GM21619 (cell line): ENCODE results near the gene ABCA2.

Experiments used
- ATAC-seq: cut with Tn5 transposase; IDR thresholded peaks from one replicate; pipeline ENCODE4 v1.9.1; 2021; ENCODE audit not compliant: unreplicated experiment

ABCA2 gene

GRCh38 chr9:137027369-137028262 is at the start of gene ABCA2:
ABCA2 (minus strand) TSS chr9:137028237; CDS start chr9:137028140, 97 bp downstream.
- no peak for ATAC-seq

DNA sequence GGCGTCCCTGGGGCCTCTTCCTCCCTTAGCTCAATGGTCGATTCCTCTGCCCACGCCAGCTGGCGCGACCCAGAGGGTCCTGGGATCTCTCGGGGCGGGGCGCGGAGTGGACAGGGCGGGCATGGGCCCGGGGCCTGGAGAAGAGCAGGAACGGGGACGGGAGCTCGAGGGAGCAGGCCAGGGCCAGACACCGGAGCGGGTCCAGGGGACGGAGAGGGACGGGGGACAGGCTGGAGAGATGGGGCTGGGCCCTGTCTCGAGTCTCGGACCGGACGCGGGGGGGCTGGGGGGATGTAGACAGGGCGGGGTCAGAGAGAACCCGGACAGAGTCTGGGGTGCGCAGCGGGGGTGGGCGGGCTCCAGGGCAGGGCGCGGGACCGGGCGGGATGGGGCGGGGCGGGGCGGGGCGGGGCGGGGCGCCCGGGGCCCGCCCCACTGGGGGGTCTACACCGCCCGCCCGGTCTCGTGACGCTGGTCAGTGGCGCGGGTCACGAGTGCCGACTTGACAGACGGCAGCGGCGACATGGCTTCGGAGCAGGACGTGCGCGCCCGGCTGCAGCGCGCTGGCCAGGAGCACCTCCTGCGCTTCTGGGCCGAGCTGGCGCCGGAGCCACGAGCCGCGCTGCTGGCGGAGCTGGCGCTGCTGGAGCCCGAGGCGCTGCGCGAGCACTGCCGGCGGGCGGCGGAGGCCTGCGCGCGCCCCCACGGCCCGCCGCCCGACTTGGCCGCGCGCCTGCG is 49.1 kb upstream of the ABCA2 start, which contains the start of gene UAP1L1:
UAP1L1 (plus strand) TSS at position 508 of the 738 bp plus-strand sequence; CDS start at position 524, 16 bp downstream.
- peak; percentile 41 for ATAC-seq

GRCh38 chr9:137076636-137077009 is 48.6 kb upstream of the ABCA2 start:
- ATAC-seq: peak; percentile 8

- ATAC-seq: no peak
These were observed 47.3 kb upstream of the ABCA2 start for GRCh38 chr9:137075275-137075775.

GRCh38 chr9:137074657-137075274 is 46.7 kb upstream of the ABCA2 start:
- ATAC-seq: no peak

DNA sequence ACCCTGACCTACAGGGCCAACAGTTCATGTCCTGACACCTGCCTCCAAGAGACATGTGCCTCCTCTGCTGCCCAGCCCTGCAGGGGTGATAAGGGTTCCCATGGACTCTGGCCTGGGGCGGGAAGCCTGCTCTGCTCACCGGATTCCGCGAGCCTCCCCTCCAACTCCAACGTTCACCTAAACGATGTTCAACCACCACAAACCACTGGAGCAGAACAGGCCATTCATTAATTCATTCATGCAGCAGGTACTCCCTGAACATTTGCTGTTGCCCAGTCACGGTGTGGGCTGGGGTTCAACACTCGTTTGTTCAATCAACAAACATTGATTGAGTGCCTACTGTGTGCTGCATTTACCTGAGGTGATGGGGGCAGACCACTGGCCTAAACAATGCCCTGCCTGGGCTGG is 46.0 kb upstream of the ABCA2 start:
- ATAC-seq: no peak

DNA sequence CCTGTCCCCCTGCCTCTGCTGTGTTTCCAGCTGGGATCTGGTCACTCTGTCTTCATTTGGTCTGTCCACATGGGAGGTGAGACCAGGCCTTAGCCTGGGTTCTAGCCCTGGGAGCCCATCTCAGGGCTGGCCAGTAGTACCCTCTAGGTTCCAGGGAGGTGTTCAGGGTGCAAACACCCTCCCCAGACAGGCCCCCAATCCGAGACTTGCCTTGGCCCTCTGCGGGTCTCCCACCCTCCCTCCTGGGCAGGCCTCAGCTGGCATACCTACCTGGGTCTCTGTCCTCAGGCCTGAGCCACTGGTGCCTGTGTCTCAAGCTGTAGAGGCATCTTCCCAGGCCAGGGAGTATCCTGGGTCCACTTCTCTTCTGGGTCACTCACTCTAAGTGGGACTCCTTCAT is 43.2 kb upstream of the ABCA2 start:
- ATAC-seq: no peak

- peak; percentile 10 for ATAC-seq
These were observed 42.9 kb upstream of the ABCA2 start for GRCh38 chr9:137070906-137071275.

DNA sequence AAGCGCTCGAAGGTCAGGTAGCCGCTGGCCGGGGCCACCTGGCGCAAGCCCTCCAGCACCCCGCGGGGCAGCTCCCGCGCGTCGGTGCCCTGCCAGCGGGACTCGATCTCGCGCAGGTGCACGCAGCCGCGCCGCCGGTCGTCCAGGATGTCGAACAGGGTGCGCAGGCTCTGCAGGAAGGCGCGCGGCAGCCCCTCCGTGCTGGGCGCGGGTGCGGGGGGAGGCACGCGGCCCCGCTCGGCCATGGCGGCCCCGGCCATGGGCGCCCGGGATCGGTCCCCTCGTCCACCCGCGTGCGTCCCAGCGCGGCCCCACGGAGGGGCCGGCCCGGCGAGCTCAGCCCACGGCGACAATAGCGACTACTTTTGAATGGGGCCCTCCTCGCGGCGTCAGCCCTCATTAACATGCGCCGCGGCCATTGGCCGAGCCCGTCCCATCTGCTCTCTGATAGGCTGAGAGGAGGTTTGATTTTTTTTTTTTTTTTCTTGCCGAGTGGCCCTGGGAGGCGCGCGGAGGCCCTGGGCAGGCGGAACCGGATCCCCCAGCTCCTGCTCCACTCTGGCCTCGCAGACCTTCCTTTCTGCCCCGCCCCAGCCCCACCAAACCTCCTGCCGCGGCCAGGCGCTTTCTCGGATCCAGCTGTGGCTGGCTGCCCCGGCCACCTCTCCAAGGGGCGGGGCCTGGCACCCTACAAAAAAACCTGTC is 42.3 kb upstream of the ABCA2 start, which contains the start of gene SAPCD2:
SAPCD2 (minus strand) TSS at position 357 of the 705 bp plus-strand sequence; CDS start at position 260, 97 bp downstream.
- peak; percentile 65 for ATAC-seq

DNA sequence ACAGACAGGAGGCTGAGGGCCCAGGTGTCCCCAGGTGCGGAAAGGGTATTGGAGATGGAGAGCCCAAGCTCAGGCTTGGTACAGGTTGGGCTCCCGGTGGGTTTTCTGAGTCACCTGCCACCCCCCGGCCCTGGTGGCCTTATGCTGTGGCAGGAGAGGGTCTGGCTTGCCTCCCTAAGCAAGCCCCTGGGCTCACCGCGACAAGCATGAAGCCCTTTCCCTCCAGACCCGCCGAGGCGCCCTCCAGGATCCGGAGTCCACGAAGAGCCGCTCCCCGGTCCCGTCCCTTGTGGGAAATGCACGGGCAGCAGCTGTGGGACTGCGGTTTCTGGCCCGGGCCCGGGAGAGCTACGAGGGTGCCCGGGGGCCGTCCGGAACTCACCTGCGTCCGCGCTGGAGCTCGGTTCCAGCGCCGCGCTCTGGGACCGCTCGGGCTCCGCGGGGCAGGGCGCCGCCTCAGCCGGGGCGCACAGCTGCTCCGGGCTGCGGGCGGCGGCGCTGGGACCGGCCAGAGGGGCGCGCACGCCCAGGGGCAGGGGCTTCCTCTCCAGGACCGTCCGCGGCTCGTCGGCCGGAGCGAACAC is 41.6 kb upstream of the ABCA2 start:
- peak; percentile 13 for ATAC-seq

DNA sequence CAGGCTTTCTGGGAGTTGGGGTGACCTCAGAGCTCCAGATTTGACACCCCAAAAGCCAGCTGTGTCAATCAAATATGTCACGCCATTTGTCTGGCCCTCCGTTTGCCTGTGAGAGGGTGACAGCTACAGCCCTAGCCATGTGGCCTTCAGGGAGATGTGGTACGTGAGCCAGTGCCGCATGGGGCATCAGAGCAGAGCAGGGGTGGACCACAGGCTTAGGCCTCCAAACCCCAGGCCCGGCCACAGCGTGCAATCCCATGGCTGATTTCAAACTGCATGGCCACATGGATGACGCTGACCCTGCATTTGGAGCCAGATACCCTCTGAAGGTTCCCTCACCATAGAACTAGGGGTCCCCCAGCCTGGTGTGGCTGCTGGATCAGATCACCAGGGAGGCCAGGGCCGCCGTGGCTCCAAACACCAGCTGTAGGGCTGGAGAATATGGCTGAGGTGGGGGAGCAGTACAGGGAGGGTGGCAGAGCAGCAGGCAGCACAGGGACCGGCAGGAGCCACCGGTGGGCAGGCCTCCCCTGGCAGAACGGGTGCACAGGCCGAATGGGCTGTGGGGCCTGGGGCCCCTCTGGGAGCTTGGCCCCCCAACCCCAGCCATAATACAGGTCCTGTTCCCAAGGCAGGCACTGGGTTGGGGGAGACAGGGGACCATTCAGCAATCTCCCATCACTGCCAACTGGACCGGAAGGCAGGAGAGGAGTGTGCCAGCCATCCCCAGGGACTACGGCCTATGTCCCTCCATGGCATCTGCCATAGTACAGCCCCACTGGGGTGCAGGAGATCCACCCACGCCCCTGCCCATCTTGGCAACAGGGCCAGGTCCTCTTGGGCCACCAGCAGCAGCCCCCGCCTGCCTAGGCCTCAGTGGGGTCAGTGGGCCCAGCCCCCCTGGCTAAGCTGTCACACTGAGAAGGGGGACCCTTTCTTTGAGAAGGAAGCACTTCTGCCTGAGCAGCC is 40.8 kb upstream of the ABCA2 start:
- no peak for ATAC-seq

- no peak for ATAC-seq
These were observed 40.0 kb upstream of the ABCA2 start for GRCh38 chr9:137067860-137068538.

DNA sequence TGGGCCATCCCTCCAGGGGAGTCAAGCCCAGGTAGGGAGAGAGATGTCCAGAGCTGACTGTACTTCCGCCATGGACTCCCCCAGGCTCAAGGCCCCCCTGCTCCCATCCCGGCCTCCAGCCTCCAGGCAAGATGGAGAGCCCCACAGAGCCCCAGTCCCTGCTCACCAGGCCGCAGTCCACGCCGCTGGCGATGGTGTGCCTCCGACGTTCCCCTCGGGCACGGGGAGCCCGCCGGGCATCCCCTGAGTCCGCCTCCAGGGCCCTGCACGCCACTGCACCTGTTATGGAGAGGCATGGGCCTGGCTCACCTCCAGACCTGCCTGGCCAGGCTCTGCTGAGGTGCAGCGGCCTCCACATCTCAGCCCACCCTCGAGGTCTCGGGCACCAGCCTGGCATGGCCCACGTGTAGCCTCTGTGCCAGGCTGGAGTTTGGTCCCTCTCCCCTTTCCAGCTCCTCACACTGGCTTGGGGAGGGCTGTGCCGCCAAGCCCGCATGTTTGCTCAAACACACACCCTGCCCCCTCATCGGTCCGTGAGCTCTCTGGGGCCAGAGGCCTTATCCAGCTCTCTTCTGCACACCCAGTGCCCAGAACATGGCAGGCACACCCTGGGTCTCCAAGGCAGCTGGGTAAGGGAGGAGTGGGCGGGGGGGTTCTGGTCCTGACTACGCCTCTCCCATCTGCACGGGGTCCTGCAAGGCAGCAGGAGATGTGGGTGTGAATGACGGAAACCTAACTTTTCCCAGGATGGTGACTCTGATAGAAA is 38.2 kb upstream of the ABCA2 start:
- no peak for ATAC-seq

- no peak for ATAC-seq
These were observed 37.4 kb upstream of the ABCA2 start for GRCh38 chr9:137065336-137065967.

DNA sequence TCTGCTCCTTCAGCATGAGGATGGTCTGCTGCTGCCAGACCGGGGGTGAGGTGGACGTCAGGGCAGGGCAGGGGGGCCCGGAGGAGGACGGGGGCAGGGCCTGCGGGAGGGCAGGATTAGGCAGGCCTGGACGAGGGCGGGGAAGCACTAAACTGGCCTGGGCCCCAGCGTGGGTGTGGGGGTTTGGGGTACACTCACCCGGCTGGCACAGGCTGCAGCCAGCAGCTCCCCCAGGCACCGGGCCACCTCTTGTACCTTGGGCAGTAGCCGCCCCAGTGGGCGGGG is 36.8 kb upstream of the ABCA2 start:
- no peak for ATAC-seq

DNA sequence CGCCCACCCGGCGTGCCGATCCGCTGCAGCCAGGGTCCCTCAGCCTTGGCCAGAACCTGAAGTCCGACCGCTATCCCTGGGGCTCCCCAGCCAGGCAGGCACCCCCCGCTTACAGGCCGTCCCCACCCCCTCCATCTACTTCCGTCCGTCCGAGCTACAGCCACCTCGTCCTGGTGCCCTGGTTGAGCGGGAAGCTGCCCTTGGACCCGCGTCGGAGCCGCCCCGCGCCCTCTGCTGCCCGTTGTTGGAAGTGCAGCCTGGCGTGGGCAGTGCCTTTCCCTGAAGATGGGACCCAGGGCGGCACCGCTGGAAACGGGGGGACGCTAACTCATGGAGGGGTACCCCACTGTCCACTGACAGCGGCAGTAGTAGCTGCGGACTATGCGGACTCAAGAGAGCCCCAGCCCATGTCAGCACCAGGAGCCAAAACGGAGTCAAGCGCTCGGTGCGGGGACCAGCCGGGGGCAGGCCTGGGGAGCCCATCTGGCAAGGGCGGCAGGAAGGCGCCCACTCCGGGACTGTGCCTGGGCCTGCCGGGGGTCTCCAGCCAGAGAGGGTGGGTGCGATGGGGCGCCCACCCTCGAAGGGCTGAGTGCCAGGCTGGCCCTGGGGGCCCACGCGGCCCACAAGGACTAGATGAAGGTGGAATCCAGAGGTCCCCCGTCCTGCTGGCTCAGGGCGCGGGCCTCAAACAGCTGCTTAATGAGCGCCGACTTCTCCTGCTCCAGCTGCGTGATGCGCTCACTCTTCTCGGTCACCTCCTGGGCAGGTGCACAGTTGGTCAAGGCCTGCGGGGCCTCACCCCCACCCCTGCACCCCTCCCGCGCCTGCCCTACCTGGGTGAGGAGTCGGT is 36.2 kb upstream of the ABCA2 start:
- ATAC-seq: no peak
